HepG2 (cell line): ENCODE data around the gene PPP1R12A. TPM values are rescaled to one million over a fixed set of nuclear protein-coding genes. Genes with fewer than 3 reads are reported as not detected.

Experiments used
- CEBPB ChIP-seq: IDR thresholded peaks from 2 replicates; pipeline ENCODE4 v1.6.1; 2011; ENCODE audit warnings: low read depth, low read length, improper control_type of control experiment, borderline replicate concordance
- DDIT3 ChIP-seq: sonication (generic); formaldehyde crosslinking; IDR thresholded peaks from 2 replicates; pipeline ENCODE4 v1.4.0; 2020; ENCODE audit warnings: mild to moderate bottlenecking, missing genetic modification reagents
- E2F1 ChIP-seq: sonication (generic); formaldehyde crosslinking; IDR thresholded peaks from 2 replicates; pipeline ENCODE4 v1.5.0; 2020; ENCODE audit warnings: missing genetic modification reagents
- GTF2F1 ChIP-seq: fragments of 150-350 bp; IDR thresholded peaks from 2 replicates; pipeline ENCODE4 v1.6.1; 2014; ENCODE audit warnings: low read length
- IKZF5 ChIP-seq: IDR thresholded peaks from 2 replicates; pipeline ENCODE4 v1.6.1; 2018; ENCODE audit warnings: missing genetic modification reagents, mild to moderate bottlenecking, missing compliant biosample characterization
- IRF1 ChIP-seq: sonication (generic); formaldehyde crosslinking; IDR thresholded peaks from 2 replicates; pipeline ENCODE4 v1.4.0; 2020; ENCODE audit warnings: low read depth, mild to moderate bottlenecking, missing genetic modification reagents
- IRF2 ChIP-seq: IDR thresholded peaks from 2 replicates; pipeline ENCODE4 v1.6.1; 2018; ENCODE audit warnings: missing genetic modification reagents, missing compliant biosample characterization
- KDM3A ChIP-seq: IDR thresholded peaks from 2 replicates; pipeline ENCODE4 v1.6.1; 2018; ENCODE audit warnings: low read depth, missing compliant biosample characterization
- KLF6 ChIP-seq: IDR thresholded peaks from 2 replicates; pipeline ENCODE4 v1.8.0; 2016; ENCODE audit warnings: missing biosample characterization, missing genetic modification reagents
- MBNL3 ChIP-seq: fragments of 250-450 bp; sonication (Bioruptor Pico); conservative IDR thresholded peaks from 2 replicates; pipeline ENCODE4 v1.8.0; 2022; ENCODE audit warnings: mild to moderate bottlenecking, inconsistent platforms
- MNT ChIP-seq: fragments of 450-650 bp; IDR thresholded peaks from 2 replicates; pipeline ENCODE4 v1.6.1; 2016
- NBN ChIP-seq: fragments of 450-650 bp; conservative IDR thresholded peaks from 2 replicates; pipeline ENCODE4 v1.6.1; 2017
- TERF1 ChIP-seq: sonication (generic); formaldehyde crosslinking; IDR thresholded peaks from 2 replicates; pipeline ENCODE4 v1.8.0; 2022; ENCODE audit warnings: mild to moderate bottlenecking, missing genetic modification reagents, moderate library complexity
- ZBTB8A ChIP-seq: sonication (generic); formaldehyde crosslinking; IDR thresholded peaks from 2 replicates; pipeline ENCODE4 v1.4.0; 2020; ENCODE audit warnings: mild to moderate bottlenecking, low read depth, missing genetic modification reagents, borderline replicate concordance
- ZFX ChIP-seq: sonication (generic); formaldehyde crosslinking; IDR thresholded peaks from 2 replicates; pipeline ENCODE4 v1.4.0; 2020; ENCODE audit warnings: mild to moderate bottlenecking, low read depth, missing genetic modification reagents, moderate library complexity
- ZNF264 ChIP-seq: sonication (generic); formaldehyde crosslinking; IDR thresholded peaks from 2 replicates; pipeline ENCODE4 v1.4.0; 2020; ENCODE audit warnings: missing genetic modification reagents
- ZNF274 ChIP-seq: sonication (generic); formaldehyde crosslinking; IDR thresholded peaks from 2 replicates; pipeline ENCODE4 v1.5.1; 2020; ENCODE audit warnings: mild to moderate bottlenecking, missing genetic modification reagents
- ZNF570 ChIP-seq: sonication (generic); formaldehyde crosslinking; IDR thresholded peaks from 2 replicates; pipeline ENCODE4 v1.4.0; 2020; ENCODE audit warnings: mild to moderate bottlenecking, missing genetic modification reagents, borderline replicate concordance
- ZNF687 ChIP-seq: sonication (generic); formaldehyde crosslinking; IDR thresholded peaks from 2 replicates; pipeline ENCODE4 v1.5.1; 2020; ENCODE audit warnings: mild to moderate bottlenecking, missing genetic modification reagents, moderate library complexity
- ZNF879 ChIP-seq: sonication (generic); formaldehyde crosslinking; IDR thresholded peaks from 2 replicates; pipeline ENCODE4 v1.8.1; 2023; ENCODE audit warnings: missing genetic modification reagents
- polyA plus RNA-seq, 8 experiments: library from polyadenylated mRNA; depleted of rRNA in 3 of 8; stranded (reverse) in 7 of 8; unstranded in 1 of 8; fragments of >200 nt; fragmentation: Illumina TruSeq in 4 of 8; extraction: Trizol in 4 of 8; gene quantifications; 2 replicates each; pipeline versions ENCODE4 v1.2.1 to v1.2.3, GENCODE V29; 2011 to 2016; ENCODE audit warnings: low read depth in 4 of 8, missing spikeins in 1 of 8, mixed read lengths in 1 of 8; ENCODE audit not compliant: insufficient read depth in 1 of 8
- total RNA-seq, 5 experiments: library from RNA; depleted of rRNA; stranded (reverse); fragments of >200 nt; fragmentation: Illumina TruSeq; extraction: Trizol; gene quantifications; 2 replicates each; pipeline ENCODE4 v1.2.3, GENCODE V29; 2016; ENCODE audit warnings: low read depth in 1 of 5

PPP1R12A gene
- total and polyA plus RNA-seq, 2 of the 13 experiments (the other 11 are each of a cell fraction or from before 2014, with no cell fraction given): 23.8 to 50.0 TPM

GRCh38 chr12:79935021-79935623 lies at the start of gene PPP1R12A (continued):
- peak; percentile 82 for TF ChIP-seq ZNF687 (CRISPR knock-in tag)
- TF ChIP-seq ZFX (CRISPR knock-in tag): peak; percentile 82
- TF ChIP-seq TERF1 (CRISPR knock-in tag): no peak
- TF ChIP-seq KDM3A (CRISPR knock-in tag): peak; percentile 51; the same call in 1 of the 2 replicates
- TF ChIP-seq ZNF264 (CRISPR knock-in tag): peak; percentile 65; the same call in 1 of the 2 replicates
- 0 out of 2 replicates have a peak, but pooled peaks have one; percentile 14 for TF ChIP-seq ZNF274
- peak; percentile 61; the same call in 1 of the 2 replicates for TF ChIP-seq IRF2
- TF ChIP-seq ZNF570: no peak
- TF ChIP-seq IKZF5 (CRISPR knock-in tag): peak; percentile 74
- TF ChIP-seq MBNL3 (CRISPR knock-in tag): no peak
- TF ChIP-seq MNT: no peak
- no peak for TF ChIP-seq ZNF879
- peak; percentile 82; the same call in 1 of the 2 replicates for TF ChIP-seq KLF6 (CRISPR knock-in tag)
- TF ChIP-seq NBN: no peak
- no peak for TF ChIP-seq DDIT3 (CRISPR knock-in tag)
- TF ChIP-seq ZBTB8A: no peak
- TF ChIP-seq CEBPB: no peak
- TF ChIP-seq GTF2F1: no peak
- TF ChIP-seq IRF1 (CRISPR knock-in tag): no peak
- peak; percentile 71; the same call in 1 of the 2 replicates for TF ChIP-seq E2F1
